OCI-LY3 (cell line): ENCODE data around the gene JPH4.

ENCODE experiments used
- H2AFZ ChIP-seq: fragments of 200-600, 300-600 bp; shearing (Covaris generic); 2 replicates; pipeline ENCODE4 v1.6.0; 2014; ENCODE audit warnings: antibody characterized with exemption, low read depth, low read length
- H3K27ac ChIP-seq: fragments of 200-600, 300-600 bp; sonication (generic); 2 replicates; pipeline ENCODE4 v1.5.1; 2014; ENCODE audit warnings: mild to moderate bottlenecking, low read length, moderate library complexity, mixed read lengths
- H3K27me3 ChIP-seq: fragments of 200-600, 300-600 bp; sonication (generic); 2 replicates; pipeline ENCODE4 v1.6.1; 2014; ENCODE audit warnings: low read depth, low read length, mixed read lengths
- H3K36me3 ChIP-seq: fragments of 200-600, 300-600 bp; sonication (generic); replicated peaks from 2 replicates; pipeline ENCODE3; 2014; ENCODE audit warnings: low read depth, low read length, mixed read lengths
- H3K4me1 ChIP-seq: fragments of 300-600, 200-600 bp; sonication (generic); 2 replicates; pipeline ENCODE4 v1.6.1; 2014; ENCODE audit warnings: low read length, mixed read lengths
- H3K4me2 ChIP-seq: fragments of 200-600, 300-600 bp; sonication (generic); 2 replicates; pipeline ENCODE4 v1.6.1; 2014; ENCODE audit warnings: low read length, mixed read lengths
- H3K4me3 ChIP-seq: fragments of 300-600, 200-600 bp; sonication (generic); 2 replicates; pipeline ENCODE4 v1.5.1; 2014; ENCODE audit warnings: antibody characterized with exemption, mild to moderate bottlenecking, low read length, moderate library complexity
- H3K79me2 ChIP-seq: fragments of 300-600, 200-600 bp; shearing (Covaris generic); 2 replicates; pipeline ENCODE4 v1.6.1; 2014; ENCODE audit warnings: mild to moderate bottlenecking, low read length, mixed read lengths
- H3K9ac ChIP-seq: fragments of 300-600, 200-600 bp; shearing (Covaris generic); 2 replicates; pipeline ENCODE4 v1.6.0; 2014; ENCODE audit warnings: mild to moderate bottlenecking, low read length, moderate library complexity
- H3K9me3 ChIP-seq: fragments of 200-600, 300-600 bp; shearing (Covaris generic); 2 replicates; pipeline ENCODE4 v1.6.1; 2014; ENCODE audit warnings: low read length, mixed read lengths; ENCODE audit not compliant: insufficient read depth
- H4K20me1 ChIP-seq: fragments of 200-600, 300-600 bp; sonication (generic); 2 replicates; pipeline ENCODE4 v1.6.1; 2016; ENCODE audit warnings: low read length, mixed read lengths; ENCODE audit not compliant: insufficient read depth
- CTCF ChIP-seq: fragments of 200-600, 300-600 bp; sonication (generic); IDR thresholded peaks from 2 replicates; pipeline ENCODE4 v1.5.1; 2014; ENCODE audit warnings: antibody characterized with exemption, low read length, low read depth
- EZH2phosphoT487 ChIP-seq: fragments of 200-600 bp; shearing (Covaris generic); IDR thresholded peaks from 2 replicates; pipeline ENCODE4 v1.6.1; 2018; ENCODE audit warnings: antibody characterized with exemption, mixed run types, low read depth

Gene JPH4

GRCh38 chr14:23620177-23620702 lies 41.6 kb upstream of the JPH4 start:
- Histone ChIP-seq H3K9me3 (peaks cover 13% of the 10 kb centered on the region; the same call in 1 of the 2 replicates), H3K27ac (no peak overlapping the region), H3K4me2 (no peak overlapping the region), H3K79me2 (no peaks in the 10 kb centered on the region), H3K4me3 (no peak overlapping the region), H4K20me1 (no peaks in the 10 kb centered on the region), H2AFZ (no peak overlapping the region), H3K4me1 (no peaks in the 10 kb centered on the region), H3K36me3 (no peaks in the 10 kb centered on the region), H3K27me3 (peaks cover 7% of the 10 kb centered on the region; the same call in 1 of the 2 replicates), H3K9ac (no peak overlapping the region)
- no peak for TF ChIP-seq CTCF
- TF ChIP-seq EZH2phosphoT487: no peak

GRCh38 chr14:23618415-23618988 lies 39.9 kb upstream of the JPH4 start:
- H3K9me3 ChIP-seq: 0 out of 2 replicates have a peak, but pooled peaks cover 2% of the 10 kb centered on the region
- no peak overlapping the region for H3K4me2 ChIP-seq
- H3K4me3 ChIP-seq: no peak overlapping the region
- H2AFZ ChIP-seq: no peak overlapping the region
- TF ChIP-seq CTCF (no peak), EZH2phosphoT487 (no peak)
- H3K27ac ChIP-seq: no peak overlapping the region
- no peaks in the 10 kb centered on the region for H3K36me3 ChIP-seq
- H3K9ac ChIP-seq: no peak overlapping the region
- peaks cover 10% of the 10 kb centered on the region; the same call in 1 of the 2 replicates for H3K27me3 ChIP-seq
- no peaks in the 10 kb centered on the region for H3K79me2 ChIP-seq
- no peaks in the 10 kb centered on the region for H4K20me1 ChIP-seq
- H3K4me1 ChIP-seq: no peaks in the 10 kb centered on the region

DNA sequence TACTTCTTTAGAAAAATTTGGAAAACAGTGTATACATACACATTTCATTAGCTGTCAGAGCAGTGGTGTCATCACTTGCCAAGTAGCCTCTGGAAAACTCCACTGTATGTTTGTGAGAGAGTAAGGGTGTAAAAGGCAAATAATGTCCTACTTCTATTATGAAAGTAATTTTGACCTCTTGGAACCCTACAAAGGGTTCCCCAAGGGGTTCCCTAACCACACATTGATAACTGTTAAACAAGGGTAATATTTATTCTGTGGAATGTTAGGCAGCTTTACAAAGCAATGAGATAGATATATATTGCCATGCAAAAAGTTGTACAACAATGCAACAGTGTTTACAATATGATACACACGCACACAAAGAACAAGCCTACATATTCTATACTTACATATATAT lies 38.9 kb upstream of the JPH4 start:
- Histone ChIP-seq H3K9ac (no peak overlapping the region), H3K27ac (no peak overlapping the region), H3K79me2 (no peaks in the 10 kb centered on the region), H3K4me2 (no peak overlapping the region), H2AFZ (no peak overlapping the region), H3K27me3 (peaks cover 10% of the 10 kb centered on the region; the same call in 1 of the 2 replicates), H4K20me1 (no peaks in the 10 kb centered on the region), H3K36me3 (no peaks in the 10 kb centered on the region), H3K4me1 (no peaks in the 10 kb centered on the region), H3K9me3 (no peaks in the 10 kb centered on the region), H3K4me3 (no peak overlapping the region)
- TF ChIP-seq CTCF (no peak), EZH2phosphoT487 (no peak)

GRCh38 chr14:23615856-23616255 lies 37.3 kb upstream of the JPH4 start:
- Histone ChIP-seq H3K4me1 (no peaks in the 10 kb centered on the region), H3K27ac (no peak overlapping the region), H3K27me3 (peaks cover 16% of the 10 kb centered on the region; the same call in 1 of the 2 replicates), H3K4me2 (no peak overlapping the region), H3K4me3 (no peak overlapping the region), H3K79me2 (no peaks in the 10 kb centered on the region), H3K9ac (no peak overlapping the region), H2AFZ (no peak overlapping the region), H4K20me1 (no peaks in the 10 kb centered on the region), H3K9me3 (no peaks in the 10 kb centered on the region), H3K36me3 (no peaks in the 10 kb centered on the region)
- TF ChIP-seq CTCF: no peak
- no peak for TF ChIP-seq EZH2phosphoT487
